Stimulated activated CD8-positive, alpha-beta memory T cell treated with anti-CD3 and anti-CD28 coated beads, Interleukin-12 subunit alpha, Interleukin-12 subunit beta, amount 100 ng/mL, for 1 hour (primary cell): ENCODE measurements around the gene ZRANB3.
"Not testable (repeated sequence)": the region's sequence is repeated elsewhere in the genome, so short reads cannot be mapped to it uniquely, and the experiment has no call there.

ENCODE experiments used
- DNase-seq: peaks from one replicate; pipeline ENCODE4 v3.0.0-alpha.2; 2020; ENCODE audit warnings: low read depth

Gene ZRANB3

DNA sequence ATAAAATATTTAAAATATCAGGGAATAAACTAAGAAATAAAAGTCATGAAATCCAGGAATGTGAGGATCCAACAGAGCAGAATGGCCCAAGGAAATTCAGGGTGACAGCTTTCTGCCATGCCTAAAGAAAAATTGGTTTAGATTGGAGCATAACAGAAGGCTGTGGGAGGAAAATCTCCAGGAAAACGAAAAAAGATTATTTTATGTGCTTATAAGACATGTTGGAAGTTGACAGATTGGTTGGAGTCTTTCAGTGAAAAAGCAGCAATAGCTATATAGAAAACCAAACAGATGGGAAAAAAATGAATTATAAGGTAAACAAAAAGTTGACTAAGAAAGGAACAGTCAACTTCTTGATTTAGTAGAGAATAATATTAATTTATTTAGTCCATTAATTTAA, 203.9 kb downstream of the ZRANB3 start:
- DNase-seq, result no peak

DNA sequence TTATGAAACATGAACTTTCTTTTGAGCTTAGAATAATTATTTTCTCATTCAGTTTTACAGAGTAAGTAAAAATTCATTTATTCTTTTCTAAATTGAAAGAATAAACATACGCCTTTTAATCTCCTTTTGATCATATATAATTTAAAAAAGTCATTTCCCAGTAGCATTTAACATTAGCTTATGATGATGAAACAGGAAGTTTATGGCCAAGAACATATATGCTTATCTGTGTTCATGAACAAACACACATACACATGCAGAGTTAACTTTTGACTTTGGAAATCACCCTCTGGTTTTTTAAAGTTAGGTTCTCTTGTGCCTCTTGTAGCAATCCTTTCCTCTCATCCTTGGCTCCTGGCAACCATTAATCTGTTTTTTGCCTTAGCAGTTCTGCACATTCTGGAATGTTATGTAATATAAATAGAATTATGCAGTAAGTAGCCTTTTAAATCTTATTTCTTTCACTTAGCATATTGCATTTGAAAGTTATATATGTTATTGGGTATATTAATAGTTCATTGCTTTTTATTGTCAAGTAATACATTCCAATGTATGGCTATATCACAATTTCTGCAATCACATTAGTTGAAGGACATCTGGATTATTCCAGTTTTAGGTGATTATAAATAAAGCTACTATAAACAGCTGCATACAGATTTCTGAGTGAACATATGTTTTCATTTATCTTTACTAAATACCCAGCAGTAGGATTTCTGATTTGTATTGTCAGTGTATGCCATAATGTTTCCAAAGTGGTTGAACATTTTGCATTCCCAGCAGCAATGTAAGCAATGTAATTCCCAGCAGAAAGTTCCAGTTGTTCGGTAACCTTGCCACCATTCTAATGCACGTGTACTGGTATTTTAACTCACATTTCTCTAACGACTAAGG, 210.3 kb downstream of the ZRANB3 start:
- DNase-seq, result no peak

DNA sequence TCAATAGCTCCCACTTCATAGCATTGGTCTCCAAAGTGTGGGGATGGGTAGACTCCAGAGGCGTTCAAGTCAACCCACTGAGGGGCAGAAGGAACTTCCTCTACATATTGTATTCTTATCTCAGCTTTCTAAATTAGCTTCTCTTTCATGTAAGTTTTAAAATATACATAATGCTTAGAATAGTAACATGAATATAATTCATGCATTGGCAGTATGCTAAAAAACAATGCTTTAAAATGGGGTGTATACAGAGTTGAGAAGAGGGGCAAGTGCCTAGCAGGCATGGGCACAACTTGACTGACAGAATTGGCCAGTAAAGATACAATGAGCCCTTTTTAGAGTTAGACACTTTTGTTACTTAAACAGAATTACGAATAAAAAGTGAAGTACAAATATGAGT, 212.2 kb downstream of the ZRANB3 start:
- no peak for DNase-seq

DNA sequence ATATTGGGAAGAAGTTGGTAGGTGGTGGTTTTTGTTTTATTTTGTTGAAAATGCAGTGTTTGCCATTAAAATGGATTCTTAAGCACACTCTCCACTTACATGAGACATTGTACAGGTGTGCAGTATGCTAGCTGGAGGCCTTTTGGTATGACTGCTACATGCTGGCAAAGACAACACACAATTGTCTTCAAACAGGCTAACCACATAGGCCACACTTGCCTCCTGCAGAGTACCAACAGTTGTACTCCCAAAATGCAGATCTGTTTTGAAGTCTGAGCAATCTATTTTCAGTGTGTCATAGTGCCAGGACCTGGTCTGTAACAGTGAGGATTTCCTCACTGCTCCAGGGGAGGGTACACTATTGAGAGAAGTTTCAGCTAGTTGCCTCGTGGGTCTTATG, 213.6 kb downstream of the ZRANB3 start:
- no peak for DNase-seq

DNA sequence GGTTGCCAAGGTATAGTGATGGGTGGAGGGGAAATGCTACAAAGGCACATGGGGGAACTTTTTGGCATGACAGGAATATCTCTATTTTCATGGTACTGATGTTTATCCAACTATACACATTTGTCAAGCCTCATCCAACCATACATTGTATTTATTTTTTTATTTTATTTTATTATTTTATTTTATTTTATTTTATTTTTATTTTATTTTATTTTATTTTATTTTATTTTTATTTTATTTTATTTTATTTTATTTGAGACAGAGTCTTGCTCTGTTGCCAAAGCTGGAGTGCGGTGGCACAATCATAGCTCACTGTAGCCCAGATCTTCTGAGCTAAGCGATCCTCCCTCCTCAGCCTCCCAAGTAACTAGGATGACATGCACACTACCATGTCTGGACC, 219.1 kb downstream of the ZRANB3 start:
- DNase-seq, result no peak

DNA sequence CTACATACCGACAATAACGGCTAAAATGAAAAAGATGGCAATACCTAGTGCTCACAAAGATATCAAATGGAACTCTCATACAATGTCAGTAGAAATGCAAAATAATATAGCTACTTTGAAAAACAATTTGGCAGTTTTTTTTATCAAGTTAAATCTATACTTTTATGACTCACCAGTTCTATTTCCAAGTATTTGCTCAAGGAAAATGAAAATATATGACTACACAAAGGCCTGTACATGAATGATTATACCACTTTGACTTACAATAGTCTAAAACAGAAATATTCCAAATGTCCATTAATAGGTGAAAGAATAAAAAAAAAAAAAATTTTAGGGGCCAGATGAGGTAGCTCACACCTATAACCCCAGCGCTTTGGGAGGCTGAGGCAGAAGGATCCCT, 219.8 kb downstream of the ZRANB3 start:
- DNase-seq, result no peak

DNA sequence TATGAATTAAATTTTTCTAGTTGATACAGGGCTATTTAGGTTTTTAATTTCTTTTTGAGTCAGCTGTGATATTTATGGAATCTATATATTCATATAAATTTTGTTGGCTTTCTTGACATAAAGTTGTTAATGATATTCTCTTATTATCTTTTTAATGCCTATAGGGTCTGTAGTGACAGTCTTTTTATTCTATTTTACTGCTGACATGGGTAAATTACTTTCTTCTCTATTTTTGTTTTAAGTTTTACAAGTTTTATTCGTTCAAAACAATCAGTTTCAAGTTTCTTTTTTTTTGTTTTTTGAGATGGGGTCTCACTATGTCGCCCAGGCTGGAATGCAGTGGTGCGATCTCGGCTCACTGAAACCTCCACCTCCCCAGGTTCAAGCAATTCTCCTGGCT, 226.3 kb downstream of the ZRANB3 start:
- DNase-seq, result no peak

DNA sequence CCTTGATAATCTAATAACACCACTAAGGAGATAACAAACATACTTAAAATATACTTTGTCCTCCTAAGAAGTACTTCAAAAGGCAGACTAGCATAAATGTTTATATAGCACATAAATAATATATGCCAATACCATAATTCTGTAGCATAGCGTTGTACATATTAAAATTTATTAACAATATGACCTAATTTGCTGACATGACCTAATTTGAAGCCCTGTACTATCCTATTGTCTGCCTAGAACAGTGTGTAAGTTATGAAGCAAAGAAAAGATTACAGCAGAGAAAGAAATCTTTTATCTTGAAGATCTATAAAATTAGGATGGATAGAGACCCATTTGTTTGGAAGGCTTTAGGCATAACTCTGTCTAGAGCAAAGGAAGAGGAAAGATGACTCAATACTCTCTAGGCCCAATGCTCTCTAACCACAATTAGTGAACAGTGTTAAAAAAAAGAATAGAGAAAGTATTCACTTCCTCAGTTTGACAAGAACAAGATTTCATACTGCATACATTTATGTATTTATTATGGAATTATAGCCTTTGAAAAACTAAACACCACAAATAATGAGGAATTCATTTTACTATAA, 231.3 kb downstream of the ZRANB3 start:
- no peak for DNase-seq

DNA sequence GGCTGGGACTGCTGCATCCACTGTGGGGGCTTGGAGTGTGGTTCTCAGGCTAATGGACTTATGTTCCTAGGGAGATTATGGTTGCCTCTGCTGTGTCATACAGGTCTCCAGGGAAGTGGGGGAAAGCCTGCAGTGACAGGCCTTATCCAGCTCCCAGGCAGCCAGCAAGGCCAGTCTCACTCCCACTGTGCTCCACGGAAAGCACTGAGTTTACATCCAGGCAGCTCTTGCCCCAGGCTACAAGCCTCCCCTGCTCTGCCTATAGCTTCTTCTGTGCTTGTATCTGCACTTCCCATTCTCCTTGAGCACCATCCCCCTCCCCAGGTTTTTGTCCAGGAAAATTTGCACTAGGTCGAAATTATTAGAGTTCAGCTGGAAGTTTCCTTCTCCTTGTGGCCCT, 231.9 kb downstream of the ZRANB3 start:
- no peak for DNase-seq

DNA sequence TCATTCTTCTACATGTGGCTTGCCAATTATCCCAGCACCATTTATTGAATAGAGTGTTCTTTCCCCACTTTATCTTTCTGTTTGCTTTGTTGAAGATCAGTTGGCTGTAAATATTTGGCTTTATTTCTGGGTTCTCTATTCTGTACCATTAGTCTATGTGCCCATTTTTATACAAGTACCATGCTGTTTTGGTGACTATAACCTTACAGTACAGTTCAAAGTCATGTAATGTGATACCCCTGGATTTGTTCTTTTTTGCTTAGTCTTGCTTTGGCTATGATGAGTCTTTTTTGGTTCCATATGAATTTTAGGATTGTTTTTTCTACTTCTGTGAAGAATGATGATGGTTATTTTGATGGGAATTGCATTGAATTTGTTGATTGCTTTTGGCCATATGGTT, 243.9 kb downstream of the ZRANB3 start:
- DNase-seq, result not testable (repeated sequence)

DNA sequence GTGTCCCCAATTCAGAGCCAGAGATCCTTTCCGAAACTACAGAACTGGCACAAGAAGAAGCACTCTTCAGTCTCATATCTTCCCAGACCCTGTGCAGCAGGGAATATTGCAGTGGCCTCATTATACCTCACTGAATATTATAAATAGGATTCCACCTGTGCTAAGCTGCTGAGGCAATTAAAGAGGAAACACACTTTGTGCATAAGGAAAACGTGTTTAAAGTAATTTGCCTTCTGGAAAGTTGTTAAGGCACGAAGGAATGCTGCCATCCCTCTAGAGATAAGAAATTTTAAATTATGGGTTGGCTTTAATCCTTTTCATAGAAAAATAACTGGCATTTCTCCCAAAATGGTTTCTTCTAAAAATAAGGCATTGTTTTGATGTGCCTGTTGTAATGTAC, 245.6 kb downstream of the ZRANB3 start:
- DNase-seq, result no peak

DNA sequence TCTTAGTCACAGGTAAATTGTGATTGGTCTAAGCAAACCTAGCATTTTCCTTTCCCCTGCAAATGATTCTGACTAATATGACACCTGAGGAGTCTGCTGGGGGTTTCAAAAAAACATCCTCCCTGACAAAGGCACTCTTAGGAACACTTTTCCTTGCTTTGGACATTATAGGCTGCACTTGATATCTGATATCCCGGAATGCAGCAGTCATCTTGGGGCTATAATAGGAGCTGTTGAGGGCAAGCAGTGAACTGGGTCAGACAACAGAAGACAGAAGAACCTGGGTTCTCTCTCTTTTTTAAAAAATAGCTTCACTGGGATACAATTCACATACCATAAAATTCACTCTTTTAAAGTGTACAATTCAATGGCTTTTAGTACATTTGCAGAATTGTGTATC, 249.6 kb downstream of the ZRANB3 start:
- no peak for DNase-seq

DNA sequence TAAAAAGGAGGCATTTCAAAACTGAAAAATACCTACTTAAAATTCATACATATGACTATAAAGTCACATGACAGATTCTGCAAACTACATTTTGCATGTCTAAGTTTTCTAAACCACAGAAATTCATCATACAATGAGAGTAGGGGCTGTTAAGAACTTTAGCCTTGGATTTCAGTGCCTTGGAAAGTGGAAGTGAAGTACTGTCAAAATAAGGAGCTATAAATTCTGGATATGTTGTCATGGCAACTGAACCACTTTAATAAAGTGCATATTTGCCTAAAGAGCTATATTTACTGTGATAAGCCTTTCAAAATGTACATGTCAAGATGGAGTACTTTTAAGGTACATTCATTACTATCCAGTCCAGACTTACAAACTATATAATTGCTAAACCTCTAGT, 251.8 kb downstream of the ZRANB3 start:
- no peak for DNase-seq

DNA sequence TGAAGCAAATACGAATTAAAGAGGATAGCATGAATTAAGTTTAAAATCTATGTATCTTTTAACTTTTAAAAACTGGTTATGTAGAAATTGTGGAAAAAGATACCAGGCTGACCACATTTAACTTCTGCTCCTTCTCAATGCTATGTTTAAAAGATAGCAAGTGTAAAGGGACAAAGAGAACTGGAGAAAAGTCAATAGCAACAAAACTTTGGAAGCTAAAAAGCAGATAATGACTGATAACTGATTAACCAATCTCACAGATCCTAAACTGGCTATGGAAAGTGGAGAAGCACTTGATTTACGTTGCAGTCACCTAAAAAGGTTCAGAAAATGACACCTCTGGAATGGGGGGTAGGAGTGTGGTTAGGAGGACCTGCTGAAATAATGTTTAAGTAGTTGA, 254.5 kb downstream of the ZRANB3 start:
- DNase-seq, result no peak

DNA sequence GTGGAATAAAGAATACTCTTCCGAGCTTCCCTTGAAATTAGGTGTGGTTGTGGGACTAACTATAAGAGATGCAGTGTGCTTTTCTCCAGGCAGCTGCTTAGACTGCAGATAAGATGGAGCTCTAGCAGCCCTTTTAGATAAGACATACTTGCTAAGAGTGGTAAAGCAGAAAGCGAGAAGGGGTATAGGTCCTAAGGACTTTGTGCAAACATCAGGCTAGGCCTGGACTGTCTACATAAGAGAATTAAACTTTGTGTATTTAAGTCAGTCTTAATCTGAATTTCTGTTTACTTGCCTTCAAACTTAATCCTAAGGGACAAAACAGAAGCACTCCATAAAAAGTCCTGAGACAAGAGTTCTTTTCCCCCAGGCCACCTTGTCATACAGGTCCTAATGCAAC, 260.0 kb downstream of the ZRANB3 start:
- no peak for DNase-seq

DNA sequence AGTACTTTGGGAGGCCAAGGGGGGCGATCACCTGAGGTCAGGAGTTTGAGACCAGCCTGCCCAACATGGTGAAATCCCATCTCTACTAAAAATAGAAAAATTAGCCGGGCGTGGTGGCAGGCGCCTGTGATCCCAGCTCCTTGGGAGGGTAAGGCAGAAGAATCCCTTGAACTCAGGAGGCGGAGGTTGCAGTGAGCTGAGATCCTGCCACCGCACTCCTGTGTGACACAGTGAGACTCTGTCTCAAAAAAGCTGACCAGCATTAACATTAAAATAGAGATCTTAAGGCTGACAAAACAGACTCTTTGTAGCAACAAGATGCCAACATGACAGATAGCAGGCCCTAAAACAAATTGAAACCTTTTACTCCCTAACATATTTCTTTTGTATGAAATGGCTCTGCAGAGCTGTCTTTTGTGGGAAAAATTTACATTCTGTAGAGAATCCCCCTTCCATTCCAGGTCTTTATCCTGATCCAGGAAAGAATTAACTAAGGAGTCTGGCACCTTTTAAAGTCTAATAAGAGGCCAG, 265.0 kb downstream of the ZRANB3 start:
- no peak for DNase-seq

DNA sequence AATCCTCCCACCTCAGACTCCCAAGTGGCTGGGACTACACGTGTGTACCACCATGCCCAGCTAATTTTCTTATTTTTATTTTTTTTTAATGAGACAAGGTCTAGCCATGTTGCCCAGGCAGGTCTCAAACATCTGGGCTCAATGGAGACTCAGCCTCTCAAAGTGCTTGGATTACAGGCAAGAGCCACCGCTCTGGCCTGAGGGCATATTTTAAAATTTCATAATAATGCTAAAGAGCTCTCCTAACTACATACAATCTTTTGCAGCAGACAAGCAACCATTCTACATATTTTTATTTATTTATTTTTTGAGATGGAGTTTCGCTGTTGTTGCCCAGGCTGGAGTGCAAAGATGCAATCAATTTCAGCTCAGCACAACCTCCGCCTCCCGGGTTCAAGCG, 271.9 kb downstream of the ZRANB3 start:
- no peak for DNase-seq

DNA sequence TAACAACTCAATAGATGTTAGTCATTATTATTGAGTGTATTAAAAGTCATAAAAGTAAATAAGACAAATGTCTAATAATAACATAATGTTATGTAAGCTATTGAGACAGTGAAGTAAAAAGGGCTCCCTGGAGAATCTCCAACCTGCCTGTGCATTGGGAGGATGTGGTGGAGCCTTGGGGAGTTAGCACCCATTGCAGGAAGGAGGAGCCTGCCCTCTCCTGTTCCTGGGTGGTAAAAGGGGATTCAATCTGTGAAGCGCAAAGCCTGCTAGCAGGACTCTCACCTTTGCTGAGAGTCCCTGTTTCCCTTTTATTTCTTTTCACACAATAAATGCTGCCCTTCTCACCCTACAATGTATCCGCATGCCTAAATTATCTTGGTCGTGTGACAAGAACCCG, 272.8 kb downstream of the ZRANB3 start:
- no peak for DNase-seq

DNA sequence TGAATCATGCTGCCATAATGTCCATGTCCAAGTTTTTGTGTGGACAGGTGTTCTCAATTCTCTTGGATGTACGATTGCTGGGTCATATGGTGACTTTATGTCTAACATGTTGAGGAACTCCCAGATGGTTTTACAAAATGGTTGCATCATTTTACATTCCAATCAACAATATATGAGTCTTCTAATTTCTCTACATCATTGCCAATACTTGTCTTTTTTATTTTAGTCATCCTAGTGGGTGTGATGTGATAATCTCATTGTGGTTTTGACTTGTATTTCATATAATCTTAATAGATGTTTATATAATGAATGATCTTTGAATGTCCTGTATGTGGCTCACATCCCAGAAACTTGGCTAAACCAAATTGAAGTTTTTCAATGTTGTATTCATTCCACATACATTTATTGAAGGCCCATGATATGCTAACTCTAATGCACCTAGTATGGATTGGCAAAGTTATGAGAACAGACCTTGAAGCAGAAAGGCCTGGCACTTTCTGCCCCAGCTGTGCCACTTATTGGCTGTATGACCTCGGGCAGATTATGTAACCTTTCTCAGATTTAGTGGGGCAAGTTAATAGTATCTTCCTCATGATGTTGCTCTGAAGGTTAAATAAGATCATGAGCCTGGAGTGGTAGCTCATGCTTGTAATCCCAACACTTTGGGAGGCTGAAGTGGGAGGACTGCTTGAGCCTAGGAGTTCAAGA, 273.5 kb downstream of the ZRANB3 start:
- DNase-seq, result no peak

DNA sequence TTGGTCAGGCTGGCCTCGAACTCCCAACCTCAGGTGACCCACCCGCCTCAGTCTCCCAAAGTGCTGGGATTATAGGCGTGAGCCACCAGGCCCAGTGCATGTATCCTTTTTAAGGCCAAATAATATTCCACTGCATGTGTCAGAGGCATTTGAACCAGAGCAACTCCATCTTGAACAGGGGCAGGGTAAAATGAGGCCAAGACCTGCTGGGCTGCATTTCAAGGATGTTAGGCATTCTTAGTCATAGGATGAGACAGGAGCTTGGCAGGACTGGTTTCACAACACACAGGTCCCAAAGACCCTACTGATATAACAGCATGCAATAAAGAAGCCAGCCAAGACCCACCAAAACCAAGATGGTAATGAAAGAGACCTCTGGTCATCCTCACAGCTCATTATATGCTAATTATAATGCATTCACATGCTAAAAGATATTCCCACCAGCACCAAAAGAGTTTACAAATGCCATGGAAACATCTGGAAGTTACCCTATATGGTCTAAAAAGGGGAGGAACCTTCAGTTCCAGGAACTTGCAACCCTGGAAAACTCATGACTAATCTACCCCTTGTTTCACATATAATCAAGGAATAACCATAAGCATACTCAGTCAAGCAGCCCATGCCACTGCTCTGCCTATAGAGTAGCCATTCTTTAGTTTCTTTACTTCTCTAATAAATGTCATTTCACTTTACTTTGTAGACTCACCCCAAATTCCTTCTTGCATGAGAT, 274.3 kb downstream of the ZRANB3 start:
- no peak for DNase-seq

DNA sequence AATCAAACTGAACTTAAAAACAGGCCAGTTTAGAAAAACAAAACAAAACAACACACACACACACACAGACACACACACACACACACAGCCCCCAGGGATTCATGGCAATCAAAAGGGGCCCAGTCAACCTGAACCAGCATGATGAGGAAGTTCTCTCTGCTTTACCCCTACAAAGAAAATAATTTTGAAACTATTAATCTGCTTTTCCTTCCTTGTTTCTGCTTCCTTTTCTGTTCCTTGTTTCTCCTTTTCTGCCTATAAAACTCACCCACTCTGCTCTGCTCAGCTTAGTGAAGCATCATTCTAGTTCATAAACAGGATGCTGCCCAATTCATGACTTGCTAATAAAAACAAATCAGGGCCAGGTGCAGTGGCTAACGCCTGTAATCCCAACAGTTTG, 275.8 kb downstream of the ZRANB3 start:
- no peak for DNase-seq

DNA sequence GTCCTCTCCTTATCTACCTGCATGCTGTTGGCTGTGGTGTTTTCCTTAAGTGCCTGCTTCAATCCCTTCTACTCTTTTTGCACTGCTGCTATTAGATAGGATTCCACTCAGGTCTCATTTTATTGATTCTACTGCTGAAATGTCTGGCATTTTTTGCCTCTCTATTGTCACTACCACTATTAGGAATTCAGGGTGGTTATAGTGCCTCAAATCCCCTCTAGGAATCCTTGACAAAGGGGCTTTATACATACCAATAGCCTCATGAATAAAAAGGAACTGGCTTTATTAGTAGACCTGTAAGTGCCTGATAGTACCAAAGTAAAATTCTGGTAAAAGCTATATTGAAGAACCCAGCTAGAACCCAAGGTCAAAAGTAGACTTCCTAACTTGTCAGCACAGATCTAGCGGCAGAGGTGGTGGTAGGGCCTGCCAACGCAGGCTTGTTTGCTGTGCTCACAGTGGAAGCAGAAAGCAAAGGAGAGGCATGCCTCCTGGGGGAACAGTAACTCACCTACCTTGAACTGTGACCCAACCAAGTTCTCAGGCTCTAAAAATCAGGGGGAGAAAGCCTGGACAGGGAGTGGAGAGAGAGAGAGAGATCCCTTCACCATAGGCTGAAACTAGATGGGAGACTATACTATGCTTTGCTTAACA, 278.1 kb downstream of the ZRANB3 start:
- no peak for DNase-seq
